C1 segment of cervical spinal cord (tissue), 14 donors: ENCODE measurements around the gene PLA2G4E.

Experiments
- DNase-seq, 14 donors: peaks; one replicate each; lab custom pipeline; 2025; lab: John Stamatoyannopoulos, UW

The PLA2G4E gene

GRCh38 chr15:41992803-41993190, 28.0 kb downstream of the PLA2G4E start:
- no peak for DNase-seq

GRCh38 chr15:41992151-41992802, 28.6 kb downstream of the PLA2G4E start:
- no peak for DNase-seq

- DNase-seq, result no peak
These were observed 30.2 kb downstream of the PLA2G4E start for GRCh38 chr15:41990691-41991090.

- no peak for DNase-seq
These were observed 30.6 kb downstream of the PLA2G4E start for GRCh38 chr15:41990243-41990605.

GRCh38 chr15:41989573-41990242, 31.1 kb downstream of the PLA2G4E start:
- DNase-seq, result peak in 13 of 14 donors; percentile 20 to 80 (median 40)

DNA sequence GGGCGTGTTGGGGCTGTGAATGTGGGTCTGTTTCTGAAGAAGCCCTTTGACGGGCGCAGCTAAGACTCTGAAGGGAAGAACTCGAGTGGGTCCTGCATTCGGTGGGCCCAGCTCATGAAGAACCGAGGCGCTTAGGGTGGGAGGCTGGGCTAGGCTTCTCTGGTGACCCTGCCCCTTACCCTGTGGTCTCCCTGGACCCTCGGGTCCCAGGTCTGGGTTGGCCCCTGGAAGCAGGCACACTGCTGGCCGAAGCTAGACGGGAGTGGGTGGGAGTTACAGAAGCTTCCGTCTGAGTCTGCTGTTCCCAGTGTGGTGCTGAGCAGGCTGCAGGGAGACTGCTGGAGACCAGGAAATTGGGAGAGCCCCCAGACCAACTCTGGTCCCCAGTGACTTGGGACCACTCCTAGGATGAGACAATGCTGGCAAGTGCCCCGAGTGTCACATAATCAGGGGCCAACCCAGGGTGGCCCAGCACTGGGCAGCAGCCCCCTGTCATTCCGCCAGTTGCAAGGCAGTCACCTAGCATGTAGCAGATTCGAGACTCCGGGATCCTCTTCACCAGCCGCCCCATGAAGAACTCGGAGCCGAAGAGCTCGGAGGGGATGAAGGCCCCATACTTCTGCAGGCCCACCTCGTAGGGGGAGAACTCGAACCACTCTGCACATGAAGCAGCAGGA, 31.8 kb downstream of the PLA2G4E start:
- DNase-seq, result no peak

- DNase-seq, result no peak
These were observed 32.9 kb downstream of the PLA2G4E start for GRCh38 chr15:41987925-41988275.

DNA sequence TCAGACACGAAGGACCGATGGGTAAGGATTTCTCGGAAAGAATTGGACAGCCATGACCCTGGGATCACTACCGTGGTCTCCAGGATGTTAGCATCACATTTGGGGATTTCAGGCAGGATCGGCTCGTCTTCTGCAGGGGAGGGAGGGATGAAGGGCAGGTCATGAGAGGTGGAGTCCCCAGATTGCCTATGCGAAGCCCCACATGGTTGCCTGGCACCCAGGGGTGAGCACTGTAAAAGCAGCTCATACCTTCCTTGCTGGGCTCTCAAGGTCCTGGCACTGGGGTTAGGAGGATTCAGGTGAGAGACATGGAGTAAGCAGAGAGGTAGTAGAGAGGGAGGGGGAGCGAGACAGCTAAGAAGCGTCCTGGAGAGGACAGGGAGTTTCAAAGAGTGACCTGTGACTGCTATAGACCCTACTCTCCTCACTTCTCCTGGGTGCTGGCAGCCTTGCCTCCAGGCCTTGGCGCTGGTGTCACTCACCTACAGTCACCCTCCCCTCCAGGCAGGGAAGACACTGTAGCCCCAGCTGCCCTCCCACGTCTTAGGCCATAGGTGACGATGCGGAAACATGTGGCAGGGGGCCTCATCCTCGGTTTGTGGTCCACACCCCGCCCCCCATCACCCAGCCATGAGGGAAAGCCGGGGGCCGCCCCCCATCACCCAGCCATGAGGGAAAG, 33.5 kb downstream of the PLA2G4E start:
- no peak for DNase-seq

- DNase-seq, result peak in 1 of 14 donors; percentile 10
These were observed 35.3 kb downstream of the PLA2G4E start for GRCh38 chr15:41985236-41986160.

DNA sequence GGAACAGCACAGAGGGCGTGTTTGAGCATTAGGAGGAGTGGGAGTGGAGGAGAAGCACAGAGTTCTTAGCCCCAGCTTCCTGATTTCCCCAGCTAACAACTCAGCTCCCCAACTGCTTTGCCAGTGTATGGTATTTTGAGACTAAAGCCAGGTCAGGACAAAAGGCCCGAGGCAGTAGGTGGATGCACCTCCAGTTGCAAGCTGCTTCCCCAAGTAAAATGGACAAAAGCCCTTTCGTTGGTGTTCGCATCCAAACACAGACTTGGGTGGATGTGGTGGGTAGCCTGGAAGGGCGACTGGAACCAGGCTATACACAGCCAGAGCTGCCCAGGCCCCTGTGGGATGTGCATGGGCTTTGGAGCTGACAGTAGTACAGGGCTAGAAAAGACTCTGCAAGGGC, 36.2 kb downstream of the PLA2G4E start:
- DNase-seq, result no peak

DNA sequence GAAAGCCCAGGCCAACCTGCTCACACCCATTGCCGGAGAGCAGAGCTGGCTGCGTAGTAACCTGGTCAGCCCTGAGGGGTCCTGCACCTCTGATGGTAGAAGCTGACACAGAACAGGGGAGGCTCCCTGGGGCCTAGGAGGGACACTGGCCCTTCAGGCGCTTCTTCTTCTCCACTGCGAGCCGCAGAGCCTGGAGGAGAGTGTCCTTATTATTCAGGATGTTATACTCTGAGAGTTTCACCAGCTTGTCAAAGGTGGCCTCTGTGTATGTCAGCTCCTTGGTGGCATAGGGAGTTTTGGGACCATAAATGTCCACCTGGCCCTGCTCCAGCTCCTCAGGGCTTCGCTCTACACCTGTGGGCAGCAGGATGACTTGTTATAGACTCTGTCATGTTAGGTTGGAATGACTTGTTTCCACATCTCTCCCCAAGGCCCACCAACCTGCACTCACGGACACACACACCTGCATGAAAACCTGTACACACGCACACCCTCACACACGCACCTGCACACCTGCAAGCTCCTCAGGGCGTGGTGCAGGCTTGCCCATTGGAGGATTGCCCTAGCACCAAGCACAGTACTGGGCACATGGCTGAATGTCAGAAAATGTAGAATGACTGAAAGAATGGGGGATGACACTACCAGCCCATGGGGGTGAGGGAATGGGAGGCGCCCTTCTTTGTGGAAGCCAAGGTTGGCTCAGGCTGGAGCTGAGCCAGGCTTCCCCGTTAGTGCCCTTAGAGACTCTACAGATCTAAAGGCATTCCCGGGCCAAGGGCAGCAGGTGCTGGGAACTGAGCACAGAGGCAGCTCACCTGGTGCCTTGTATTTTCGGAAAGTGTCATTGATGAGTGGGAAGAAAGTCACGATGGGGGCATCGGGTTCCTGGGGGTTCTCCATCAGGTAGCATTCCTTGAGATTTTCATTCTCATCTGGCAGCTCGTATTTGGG, 36.9 kb downstream of the PLA2G4E start:
- no peak for DNase-seq

DNA sequence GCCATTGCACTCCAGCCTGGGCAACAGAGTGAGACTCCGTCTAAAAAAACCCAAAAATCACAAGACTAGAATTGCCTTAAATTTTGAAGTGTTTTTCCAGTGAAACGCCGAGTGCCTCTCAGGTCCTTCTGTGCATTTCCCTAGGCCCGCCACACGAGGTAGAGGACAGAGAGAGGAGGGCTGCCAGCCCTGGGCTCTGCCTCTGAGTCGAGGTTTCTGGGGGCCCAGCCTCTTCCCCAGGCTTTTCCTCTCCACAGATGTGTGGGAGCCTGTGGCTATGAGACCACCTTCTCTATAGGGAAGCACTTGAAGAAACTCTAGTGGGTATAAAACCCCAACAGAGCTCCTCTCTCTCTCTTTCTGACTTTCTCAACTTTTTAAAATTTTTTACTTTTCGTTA, 37.6 kb downstream of the PLA2G4E start:
- no peak for DNase-seq

GRCh38 chr15:41982133-41982930, 38.5 kb downstream of the PLA2G4E start:
- no peak for DNase-seq

- DNase-seq, result no peak
These were observed 39.3 kb downstream of the PLA2G4E start for GRCh38 chr15:41981371-41982132.

DNA sequence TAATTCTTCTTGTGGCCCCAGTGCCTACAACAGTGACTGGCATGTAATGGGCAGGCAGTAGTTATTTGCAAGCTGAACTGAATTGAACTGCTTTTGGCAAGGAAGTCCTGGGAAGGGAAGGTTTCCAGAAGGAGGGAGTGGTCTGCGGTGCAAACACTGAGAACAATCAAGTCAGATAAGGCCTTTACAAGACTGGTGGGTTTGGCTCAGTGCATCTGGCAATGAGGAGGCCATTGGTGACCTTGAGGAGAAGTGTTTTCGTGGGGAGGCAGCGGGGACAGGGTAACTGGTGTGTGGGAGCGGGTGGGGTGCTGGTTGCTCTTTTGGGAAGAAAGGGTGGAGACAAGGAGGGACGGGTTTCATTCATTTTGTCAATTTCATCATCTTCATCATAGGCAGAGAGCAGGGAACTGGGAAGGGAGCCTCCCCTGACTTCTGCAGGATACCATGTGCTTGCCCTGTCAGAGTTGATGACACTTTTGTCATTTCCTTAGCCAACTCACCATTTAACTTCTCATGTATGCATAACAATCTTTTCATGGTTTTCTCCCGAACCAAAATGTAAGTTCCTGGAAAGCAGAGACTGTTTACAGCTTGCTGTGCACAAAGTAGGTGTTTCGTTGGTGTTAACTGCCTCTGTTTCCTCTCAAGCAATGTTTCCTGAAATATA, 40.1 kb downstream of the PLA2G4E start:
- DNase-seq, result no peak

GRCh38 chr15:41979493-41980266, 41.2 kb downstream of the PLA2G4E start:
- DNase-seq, result no peak

DNA sequence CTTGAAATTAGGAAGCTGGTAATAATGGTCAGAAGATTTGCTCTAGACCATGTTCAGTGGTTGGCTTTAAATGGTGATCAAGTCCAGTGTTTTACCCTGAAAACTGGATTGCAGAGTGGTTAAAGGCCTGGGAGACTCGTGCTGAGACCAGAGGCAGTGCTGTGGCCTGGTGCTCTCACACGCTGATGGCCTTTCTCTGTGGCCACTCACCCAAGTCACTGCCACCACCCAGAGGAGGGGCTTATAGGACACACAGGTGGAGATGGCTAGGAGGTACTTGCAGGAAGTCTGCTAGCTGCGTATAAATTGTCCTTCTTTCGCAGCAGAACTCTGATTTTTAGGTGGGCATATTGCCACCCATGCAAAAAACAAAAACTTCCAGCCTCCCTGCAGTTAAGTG, 42.3 kb downstream of the PLA2G4E start:
- no peak for DNase-seq
